OCI-LY1 (cell line): ENCODE data around the gene PIGT.

Source experiments
- EZH2 ChIP-seq: fragments of 200-600 bp; sonication (generic), shearing (Covaris generic); IDR thresholded peaks from 2 replicates; pipeline ENCODE4 v1.8.0; 2017; ENCODE audit warnings: borderline replicate concordance, mixed run types, mild to moderate bottlenecking, antibody characterized with exemption, low read length, moderate library complexity, mixed read lengths
- TF ChIP-seq, protein P1 (sequence below): fragments of 200-600 bp; sonication (generic), shearing (Covaris generic); IDR thresholded peaks from 2 replicates; pipeline ENCODE4 v1.5.1; 2017; ENCODE audit warnings: mild to moderate bottlenecking, antibody characterized with exemption, low read length, moderate library complexity, mixed read lengths

DNA sequence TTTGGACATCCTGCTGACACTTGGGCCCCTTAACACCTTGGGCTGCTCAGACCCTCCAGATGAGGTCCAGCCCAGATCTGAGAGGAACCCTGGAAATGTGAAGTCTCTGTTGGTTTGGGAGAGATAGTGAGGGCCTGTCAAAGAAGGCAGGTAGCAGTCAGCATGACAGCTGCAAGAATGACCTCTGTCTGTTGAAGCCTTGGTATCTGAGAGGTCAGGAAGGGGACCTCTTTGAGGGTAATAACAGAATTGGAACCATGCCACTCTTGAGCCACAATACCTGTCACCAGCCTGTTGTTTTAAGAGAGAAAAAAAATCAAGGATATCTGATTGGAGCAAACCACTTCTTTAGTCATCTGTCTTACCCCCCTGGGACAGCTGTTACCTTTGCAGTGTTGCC is 48.8 kb upstream of the PIGT start:
- TF ChIP-seq, protein P1, sequence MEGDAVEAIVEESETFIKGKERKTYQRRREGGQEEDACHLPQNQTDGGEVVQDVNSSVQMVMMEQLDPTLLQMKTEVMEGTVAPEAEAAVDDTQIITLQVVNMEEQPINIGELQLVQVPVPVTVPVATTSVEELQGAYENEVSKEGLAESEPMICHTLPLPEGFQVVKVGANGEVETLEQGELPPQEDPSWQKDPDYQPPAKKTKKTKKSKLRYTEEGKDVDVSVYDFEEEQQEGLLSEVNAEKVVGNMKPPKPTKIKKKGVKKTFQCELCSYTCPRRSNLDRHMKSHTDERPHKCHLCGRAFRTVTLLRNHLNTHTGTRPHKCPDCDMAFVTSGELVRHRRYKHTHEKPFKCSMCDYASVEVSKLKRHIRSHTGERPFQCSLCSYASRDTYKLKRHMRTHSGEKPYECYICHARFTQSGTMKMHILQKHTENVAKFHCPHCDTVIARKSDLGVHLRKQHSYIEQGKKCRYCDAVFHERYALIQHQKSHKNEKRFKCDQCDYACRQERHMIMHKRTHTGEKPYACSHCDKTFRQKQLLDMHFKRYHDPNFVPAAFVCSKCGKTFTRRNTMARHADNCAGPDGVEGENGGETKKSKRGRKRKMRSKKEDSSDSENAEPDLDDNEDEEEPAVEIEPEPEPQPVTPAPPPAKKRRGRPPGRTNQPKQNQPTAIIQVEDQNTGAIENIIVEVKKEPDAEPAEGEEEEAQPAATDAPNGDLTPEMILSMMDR, result no peak
- no peak for TF ChIP-seq EZH2
